ENCODE results near the gene SDR9C7.

DNA sequence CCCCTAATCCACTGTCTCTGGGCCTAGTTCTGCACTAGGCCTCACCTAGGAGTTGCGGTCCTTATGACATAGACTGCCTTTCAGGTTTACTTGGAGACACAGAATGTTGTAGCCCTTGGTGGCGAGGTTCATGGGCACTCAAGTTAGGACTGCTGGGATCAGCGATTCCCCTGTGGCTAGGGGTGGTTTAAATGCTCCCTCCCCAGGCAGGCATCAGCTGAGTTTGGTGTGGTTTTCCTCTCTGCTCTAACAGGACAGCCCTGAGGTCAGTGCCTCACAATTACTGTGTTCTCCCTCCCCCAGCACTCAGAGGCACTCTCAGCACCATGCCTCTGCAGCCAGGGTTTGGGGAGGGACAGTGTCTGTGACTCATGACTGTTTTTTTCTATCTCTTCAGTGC, 45.4 kb upstream of the SDR9C7 start:
- TF ChIP-seq, protein P1, sequence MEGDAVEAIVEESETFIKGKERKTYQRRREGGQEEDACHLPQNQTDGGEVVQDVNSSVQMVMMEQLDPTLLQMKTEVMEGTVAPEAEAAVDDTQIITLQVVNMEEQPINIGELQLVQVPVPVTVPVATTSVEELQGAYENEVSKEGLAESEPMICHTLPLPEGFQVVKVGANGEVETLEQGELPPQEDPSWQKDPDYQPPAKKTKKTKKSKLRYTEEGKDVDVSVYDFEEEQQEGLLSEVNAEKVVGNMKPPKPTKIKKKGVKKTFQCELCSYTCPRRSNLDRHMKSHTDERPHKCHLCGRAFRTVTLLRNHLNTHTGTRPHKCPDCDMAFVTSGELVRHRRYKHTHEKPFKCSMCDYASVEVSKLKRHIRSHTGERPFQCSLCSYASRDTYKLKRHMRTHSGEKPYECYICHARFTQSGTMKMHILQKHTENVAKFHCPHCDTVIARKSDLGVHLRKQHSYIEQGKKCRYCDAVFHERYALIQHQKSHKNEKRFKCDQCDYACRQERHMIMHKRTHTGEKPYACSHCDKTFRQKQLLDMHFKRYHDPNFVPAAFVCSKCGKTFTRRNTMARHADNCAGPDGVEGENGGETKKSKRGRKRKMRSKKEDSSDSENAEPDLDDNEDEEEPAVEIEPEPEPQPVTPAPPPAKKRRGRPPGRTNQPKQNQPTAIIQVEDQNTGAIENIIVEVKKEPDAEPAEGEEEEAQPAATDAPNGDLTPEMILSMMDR (IDR thresholded peaks at IDR 0.05), result no peak
- TF ChIP-seq POLR2AphosphoS5 (IDR thresholded peaks at IDR 0.05), result no peak
- TF ChIP-seq POLR2A (IDR thresholded peaks at IDR 0.05), result no peak
